Measurements from ENCODE around the gene GAGE12J.
A peak's percentile ranks its signal among the peaks of the same experiment; 100 is the strongest.
"Not testable (repeated sequence)": the region's sequence is repeated elsewhere in the genome, so short reads cannot be mapped to it uniquely, and the experiment has no call there.

Gene GAGE12J

DNA sequence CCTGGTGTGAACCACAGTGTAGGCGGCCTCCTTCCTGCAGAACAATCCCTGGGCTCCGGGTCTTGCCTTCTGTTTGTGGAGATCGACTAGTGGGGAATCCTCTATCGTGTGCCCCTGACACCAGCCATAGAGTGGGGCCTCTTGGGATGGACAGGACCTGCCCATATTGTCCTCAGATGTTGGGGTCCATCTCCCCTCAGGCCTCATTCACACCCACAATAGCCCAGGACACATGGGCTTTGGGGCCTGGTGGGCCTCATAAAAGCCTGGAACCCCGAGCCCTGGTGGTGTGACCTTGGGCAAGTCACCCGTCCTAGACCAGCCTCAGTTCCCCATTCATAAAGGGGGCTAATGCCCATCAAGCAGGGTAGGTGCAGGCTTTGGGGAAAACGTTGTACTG lies 31.6 kb upstream of the GAGE12J start:
- Histone ChIP-seq H3K9ac (ENCODE audit: low read length) (no peak overlapping the region), H3K4me1 (ENCODE audit: control insufficient read depth, low read depth, low read length) (no peaks in the 10 kb centered on the region), H3K4me3 (ENCODE audit: low read length) (no peak overlapping the region), H3K27me3 (ENCODE audit: control insufficient read depth, insufficient read depth, low read length) (no peaks in the 10 kb centered on the region), H3K36me3 (ENCODE audit: control insufficient read depth, low read depth, low read length) (no peaks in the 10 kb centered on the region), H3K9me3 (ENCODE audit: control insufficient read depth, low read depth, low read length) (peaks cover 7% of the 10 kb centered on the region), H3K27ac (ENCODE audit: low read length) (no peak overlapping the region)

DNA sequence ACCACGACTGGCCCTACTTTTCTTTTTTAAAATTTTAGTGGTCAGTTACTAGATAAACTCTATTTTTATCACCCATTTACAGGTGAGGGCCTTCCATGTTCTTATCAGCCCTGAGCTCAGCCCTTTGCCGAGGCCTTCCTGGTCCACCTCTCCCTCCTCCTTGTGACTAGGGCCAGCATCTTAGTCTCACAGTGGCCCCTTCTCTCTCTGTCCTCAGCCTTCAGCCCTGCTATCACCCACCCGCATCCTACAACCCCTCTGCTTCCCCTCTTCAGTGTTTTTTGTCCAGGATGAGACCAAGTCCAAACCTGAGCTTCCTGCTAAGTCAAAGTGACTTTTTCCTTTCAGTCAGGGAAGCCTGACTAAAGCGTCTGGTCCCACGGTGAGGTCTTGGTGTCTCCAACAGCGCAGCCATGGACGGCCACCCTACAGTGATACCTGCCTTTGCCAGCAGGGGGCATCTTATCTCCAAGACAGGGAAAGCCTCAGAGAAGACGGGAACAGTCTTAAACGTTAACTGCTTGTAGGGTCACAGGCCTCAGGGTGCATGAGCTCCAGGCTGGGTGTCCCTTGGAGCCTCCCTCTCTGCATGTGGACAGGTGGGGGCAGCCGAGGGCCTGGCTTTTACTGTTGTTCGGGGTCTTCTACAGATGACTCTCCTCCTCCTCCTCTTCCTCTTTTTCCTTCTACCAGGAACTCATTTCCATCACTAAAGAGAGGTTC lies 30.1 kb upstream of the GAGE12J start:
- H3K9me3 ChIP-seq (ENCODE audit: control insufficient read depth, low read depth, low read length) = peaks cover 7% of the 10 kb centered on the region
- no peaks in the 10 kb centered on the region for H3K27me3 ChIP-seq (ENCODE audit: control insufficient read depth, insufficient read depth, low read length)
- no peaks in the 10 kb centered on the region for H3K4me1 ChIP-seq (ENCODE audit: control insufficient read depth, low read depth, low read length)
- no peak overlapping the region for H3K4me3 ChIP-seq (ENCODE audit: low read length)
- H3K36me3 ChIP-seq (ENCODE audit: control insufficient read depth, low read depth, low read length) = no peaks in the 10 kb centered on the region
- no peak overlapping the region for H3K9ac ChIP-seq (ENCODE audit: low read length)
- H3K27ac ChIP-seq (ENCODE audit: low read length) = no peak overlapping the region

DNA sequence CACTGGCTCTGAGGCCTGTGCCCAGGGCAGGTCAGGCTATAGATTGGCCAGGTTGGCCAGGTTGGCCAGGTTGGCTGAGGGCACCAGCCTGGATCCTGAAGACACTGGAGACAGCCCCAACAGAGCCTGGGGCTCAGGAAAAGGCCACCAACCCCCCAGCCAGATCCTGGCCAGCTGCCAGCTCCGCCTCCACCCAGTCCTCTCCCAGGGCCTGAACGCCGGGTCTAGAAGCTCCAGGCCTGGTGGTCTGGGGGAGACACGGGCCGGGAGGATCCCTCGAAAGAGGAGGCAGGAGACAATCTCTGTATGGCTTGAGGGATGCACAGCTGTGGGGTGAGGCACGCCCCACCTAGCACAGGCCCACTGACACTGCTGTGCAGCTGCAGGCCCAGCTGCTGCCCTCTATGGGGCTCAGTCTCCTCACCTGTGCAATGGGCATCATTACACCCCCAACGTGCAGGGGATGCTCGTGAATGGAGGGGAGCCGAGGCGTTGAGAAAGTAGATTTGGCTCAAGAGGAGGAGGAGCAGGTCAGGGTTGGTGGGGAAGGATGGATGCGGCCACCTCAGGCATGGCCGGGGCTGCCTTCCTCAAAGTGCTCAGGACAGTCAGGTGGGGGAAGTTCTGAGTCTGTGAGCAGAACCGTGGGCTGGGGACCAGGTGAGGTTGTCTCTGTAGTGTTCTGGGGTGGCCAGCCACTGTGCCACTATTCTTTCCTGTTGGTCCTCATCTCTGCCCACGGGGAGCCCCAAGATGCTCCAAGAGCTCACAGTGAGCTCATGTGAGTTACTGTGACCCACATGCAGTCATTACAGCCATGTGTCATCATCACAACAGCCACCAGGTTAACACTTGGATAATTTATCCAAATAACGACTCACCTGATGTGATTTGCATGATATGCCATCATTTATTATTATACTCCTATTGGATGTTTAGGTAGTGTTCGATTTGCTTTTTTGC lies 29.2 kb upstream of the GAGE12J start:
- peaks cover 4% of the 10 kb centered on the region for H3K9me3 ChIP-seq (ENCODE audit: control insufficient read depth, low read depth, low read length)
- H3K4me1 ChIP-seq (ENCODE audit: control insufficient read depth, low read depth, low read length) = no peaks in the 10 kb centered on the region
- H3K9ac ChIP-seq (ENCODE audit: low read length) = no peak overlapping the region
- no peak overlapping the region for H3K27ac ChIP-seq (ENCODE audit: low read length)
- no peaks in the 10 kb centered on the region for H3K36me3 ChIP-seq (ENCODE audit: control insufficient read depth, low read depth, low read length)
- H3K27me3 ChIP-seq (ENCODE audit: control insufficient read depth, insufficient read depth, low read length) = no peaks in the 10 kb centered on the region
- H3K4me3 ChIP-seq (ENCODE audit: low read length) = no peak overlapping the region

DNA sequence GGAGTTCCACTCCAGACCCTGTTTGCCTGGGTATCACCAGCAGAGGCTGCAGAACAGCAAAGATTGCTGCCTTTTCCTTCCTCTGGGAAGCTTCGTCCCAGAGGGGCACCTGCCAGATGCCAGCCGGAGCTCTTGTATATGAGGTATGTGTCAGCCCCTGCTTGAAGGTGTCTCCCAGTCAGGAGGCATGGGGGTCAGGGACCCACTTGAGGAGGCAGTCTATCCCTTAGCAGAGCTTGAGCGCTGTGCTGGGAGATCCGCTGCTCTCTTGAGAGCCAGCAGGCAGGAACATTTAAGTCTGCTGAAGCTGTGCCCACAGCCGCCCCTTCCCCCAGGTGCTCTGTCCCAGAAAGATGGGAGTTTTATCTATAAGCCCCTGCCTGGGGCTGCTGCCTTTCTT lies 22.5 kb upstream of the GAGE12J start:
- H3K4me3 ChIP-seq (ENCODE audit: low read length); H3K9me3 ChIP-seq (ENCODE audit: control insufficient read depth, low read depth, low read length); H3K9ac ChIP-seq (ENCODE audit: low read length); H3K4me1 ChIP-seq (ENCODE audit: control insufficient read depth, low read depth, low read length); H3K27me3 ChIP-seq (ENCODE audit: control insufficient read depth, insufficient read depth, low read length); H3K27ac ChIP-seq (ENCODE audit: low read length); H3K36me3 ChIP-seq (ENCODE audit: control insufficient read depth, low read depth, low read length): not testable (repeated sequence)

DNA sequence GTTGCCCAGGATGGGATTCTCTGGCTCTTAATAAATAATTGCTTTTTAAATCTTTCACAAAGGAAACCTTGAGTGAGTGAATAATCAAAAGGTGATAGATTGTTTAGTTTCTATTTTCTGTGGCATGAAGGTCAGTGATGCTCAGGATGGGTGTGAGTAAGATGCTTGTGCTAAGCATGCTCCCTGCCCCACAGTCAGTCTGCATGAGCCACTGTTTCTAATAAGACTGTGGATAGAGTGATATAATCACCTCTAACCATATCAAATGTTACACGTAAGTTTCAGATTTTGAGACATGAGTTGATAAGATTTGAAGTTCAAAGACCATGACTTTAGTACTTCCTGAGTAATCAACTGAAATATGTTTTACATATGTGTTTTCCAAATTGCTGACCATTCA lies 21.1 kb upstream of the GAGE12J start:
- no peak overlapping the region for H3K4me3 ChIP-seq (ENCODE audit: low read length)
- H3K4me1 ChIP-seq (ENCODE audit: control insufficient read depth, low read depth, low read length) = no peaks in the 10 kb centered on the region
- no peak overlapping the region for H3K27ac ChIP-seq (ENCODE audit: low read length)
- H3K36me3 ChIP-seq (ENCODE audit: control insufficient read depth, low read depth, low read length) = no peaks in the 10 kb centered on the region
- H3K27me3 ChIP-seq (ENCODE audit: control insufficient read depth, insufficient read depth, low read length) = no peaks in the 10 kb centered on the region
- no peak overlapping the region for H3K9ac ChIP-seq (ENCODE audit: low read length)
- H3K9me3 ChIP-seq (ENCODE audit: control insufficient read depth, low read depth, low read length) = peaks cover 6% of the 10 kb centered on the region

DNA sequence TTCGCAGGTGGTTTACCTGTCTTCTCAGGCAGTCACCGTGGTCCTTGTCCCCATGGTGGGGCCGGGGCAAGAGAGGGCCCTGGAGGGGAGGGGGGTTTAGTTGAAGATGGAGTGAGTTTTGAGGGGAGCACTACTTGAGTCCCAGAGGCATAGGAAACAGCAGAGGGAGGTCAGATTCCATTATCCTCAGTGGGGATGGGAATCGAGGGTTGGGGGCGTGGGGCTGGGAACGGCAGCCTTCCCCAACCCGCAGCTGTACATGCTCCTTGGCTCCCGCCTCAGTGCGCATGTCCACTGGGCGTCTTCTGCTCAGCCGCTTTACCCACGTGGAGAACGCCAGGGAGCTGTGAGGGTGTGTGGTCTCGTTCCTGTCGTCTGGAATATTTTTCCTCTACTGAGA lies 18.5 kb upstream of the GAGE12J start, which contains the start of gene GAGE10:
TSS of gene GAGE10 (plus strand) at position 301 of the 400 bp plus-strand sequence. CDS start 1,214 bp downstream, outside the sequence.
- Histone ChIP-seq H3K36me3 (ENCODE audit: control insufficient read depth, low read depth, low read length) (no peaks in the 10 kb centered on the region), H3K27ac (ENCODE audit: low read length) (no peak within 1 kb of the TSS), H3K27me3 (ENCODE audit: control insufficient read depth, insufficient read depth, low read length) (no peaks in the 10 kb centered on the region), H3K4me3 (ENCODE audit: low read length) (no peak within 1 kb of the TSS), H3K9ac (ENCODE audit: low read length) (no peak within 1 kb of the TSS), H3K4me1 (ENCODE audit: control insufficient read depth, low read depth, low read length) (no peaks in the 10 kb centered on the region), H3K9me3 (ENCODE audit: control insufficient read depth, low read depth, low read length) (peaks cover 9% of the 10 kb centered on the region)

DNA sequence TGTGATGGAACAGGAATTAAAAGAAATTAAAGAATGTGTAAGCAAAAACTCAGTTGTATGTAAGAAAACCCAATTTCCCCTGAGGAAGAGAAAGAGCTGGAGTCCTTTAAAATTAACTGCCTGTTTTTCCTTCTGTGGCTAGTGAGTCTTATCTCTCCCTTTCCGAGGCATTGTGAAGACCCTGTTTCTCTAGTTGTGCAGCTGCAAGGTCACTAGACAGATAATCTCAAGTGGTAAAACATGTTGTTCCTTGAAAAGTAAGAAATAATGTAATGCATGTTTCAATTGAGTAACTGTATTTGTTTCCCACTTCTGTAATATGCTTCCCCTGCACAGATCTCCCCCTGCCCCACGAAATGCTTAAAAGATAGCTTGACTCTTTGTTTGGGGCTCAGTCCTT lies 14.1 kb upstream of the GAGE12J start:
- H3K27ac ChIP-seq (ENCODE audit: low read length); H3K9me3 ChIP-seq (ENCODE audit: control insufficient read depth, low read depth, low read length): not testable (repeated sequence)
- peaks cover 18% of the 10 kb centered on the region for H3K4me1 ChIP-seq (ENCODE audit: control insufficient read depth, low read depth, low read length)

DNA sequence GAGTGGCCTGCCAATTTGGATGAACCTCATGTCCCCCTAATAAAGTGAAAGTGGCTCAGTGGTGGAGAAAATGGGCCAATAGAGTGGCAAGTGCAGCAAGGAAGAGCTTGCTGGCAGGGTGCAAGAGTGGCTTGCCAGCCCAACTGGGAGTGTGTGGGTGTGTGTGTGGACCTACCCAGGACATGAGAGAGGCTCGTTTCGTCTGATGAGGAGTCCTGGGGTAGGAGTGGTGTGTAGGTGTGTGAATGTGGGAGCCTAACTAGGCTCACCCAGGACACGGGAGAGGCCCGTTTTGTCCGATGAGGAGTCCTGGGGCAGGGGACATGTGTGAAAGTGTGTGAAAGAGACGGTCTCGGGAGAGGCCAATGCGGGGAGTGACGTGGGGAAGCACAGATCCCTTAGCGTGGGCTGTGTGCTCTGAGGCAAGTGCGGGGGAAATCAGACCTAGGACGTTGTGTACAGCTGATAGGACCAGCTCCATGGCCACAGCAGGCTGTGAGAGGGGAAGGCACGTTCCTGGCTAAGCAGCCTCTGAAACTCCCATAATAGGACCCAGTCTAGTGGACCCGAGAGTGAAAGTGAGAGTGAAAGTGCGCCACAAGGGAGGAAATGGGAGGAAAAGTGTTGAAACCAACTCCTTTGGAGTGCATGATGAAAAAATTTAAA lies 13.1 kb upstream of the GAGE12J start:
- H3K4me3 ChIP-seq (ENCODE audit: low read length) = peak overlapping the region; percentile 51
- H3K9me3 ChIP-seq (ENCODE audit: control insufficient read depth, low read depth, low read length) = peaks cover 9% of the 10 kb centered on the region
- peak overlapping the region; percentile 68 for H3K9ac ChIP-seq (ENCODE audit: low read length)
- H3K27ac ChIP-seq (ENCODE audit: low read length) = peak overlapping the region; percentile 80
- no peaks in the 10 kb centered on the region for H3K27me3 ChIP-seq (ENCODE audit: control insufficient read depth, insufficient read depth, low read length)
- H3K36me3 ChIP-seq (ENCODE audit: control insufficient read depth, low read depth, low read length) = no peaks in the 10 kb centered on the region
- peaks cover 18% of the 10 kb centered on the region for H3K4me1 ChIP-seq (ENCODE audit: control insufficient read depth, low read depth, low read length)

More for the DNA sequence above, 14.1 kb upstream of the GAGE12J start:
- H3K27me3 ChIP-seq (ENCODE audit: control insufficient read depth, insufficient read depth, low read length); H3K4me3 ChIP-seq (ENCODE audit: low read length); H3K9ac ChIP-seq (ENCODE audit: low read length); H3K36me3 ChIP-seq (ENCODE audit: control insufficient read depth, low read depth, low read length): not testable (repeated sequence)

DNA sequence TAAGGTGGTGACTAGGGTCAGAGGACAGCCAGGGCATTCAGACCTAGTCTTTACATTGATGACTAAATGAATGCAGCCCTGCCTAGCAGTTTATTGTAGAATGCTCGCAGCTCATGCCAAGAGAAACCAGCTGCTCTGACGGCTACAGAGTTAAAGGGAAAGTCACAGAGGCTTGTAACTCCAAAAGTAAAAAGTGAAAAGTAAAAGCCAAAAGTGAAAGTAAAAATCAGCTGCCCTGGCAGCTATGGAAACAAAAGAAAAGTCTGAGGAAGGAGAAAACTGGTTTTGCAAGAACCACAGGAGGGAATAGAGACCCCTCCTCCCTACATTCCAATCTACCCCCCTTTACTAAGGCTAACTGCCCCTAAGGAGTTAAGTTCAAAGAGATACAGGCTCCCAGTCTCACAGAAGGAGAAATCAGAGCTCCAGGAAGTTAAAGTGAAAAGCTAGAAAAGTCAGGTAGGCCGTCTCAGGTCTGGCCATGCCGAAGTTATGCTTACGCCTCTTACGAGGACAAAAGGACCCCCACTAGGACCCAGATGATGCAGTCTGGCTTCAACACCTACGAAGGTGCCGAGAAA lies 12.3 kb upstream of the GAGE12J start:
- Histone ChIP-seq H3K4me1 (ENCODE audit: control insufficient read depth, low read depth, low read length) (peaks cover 18% of the 10 kb centered on the region), H3K9me3 (ENCODE audit: control insufficient read depth, low read depth, low read length) (peaks cover 9% of the 10 kb centered on the region), H3K36me3 (ENCODE audit: control insufficient read depth, low read depth, low read length) (no peaks in the 10 kb centered on the region), H3K27me3 (ENCODE audit: control insufficient read depth, insufficient read depth, low read length) (no peaks in the 10 kb centered on the region), H3K27ac (ENCODE audit: low read length) (peak overlapping the region; percentile 80), H3K4me3 (ENCODE audit: low read length) (peak overlapping the region; percentile 51), H3K9ac (ENCODE audit: low read length) (peak overlapping the region; percentile 68)

DNA sequence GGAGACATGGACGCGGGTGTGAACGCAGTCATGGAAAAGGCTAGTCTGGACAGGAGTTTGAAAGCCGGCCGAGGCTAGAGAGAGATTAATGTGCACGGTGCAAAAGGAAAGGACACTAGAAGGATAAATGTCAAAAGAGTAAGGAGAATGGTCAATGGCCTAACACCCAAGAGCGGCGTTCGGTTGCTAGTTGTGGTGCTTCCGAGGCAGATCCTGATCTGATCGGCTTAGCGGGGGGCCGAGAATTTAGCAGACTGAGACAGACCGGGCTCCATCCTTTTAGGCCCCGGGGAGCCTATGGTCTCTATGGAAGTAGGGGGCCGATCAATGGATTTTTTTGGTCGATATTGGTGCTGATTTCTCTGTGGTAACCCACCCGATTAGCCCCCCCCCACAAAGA lies 11.5 kb upstream of the GAGE12J start:
- Histone ChIP-seq H3K4me3 (ENCODE audit: low read length) (peak overlapping the region; percentile 51), H3K27me3 (ENCODE audit: control insufficient read depth, insufficient read depth, low read length) (no peaks in the 10 kb centered on the region), H3K36me3 (ENCODE audit: control insufficient read depth, low read depth, low read length) (no peaks in the 10 kb centered on the region), H3K27ac (ENCODE audit: low read length) (no peak overlapping the region), H3K9me3 (ENCODE audit: control insufficient read depth, low read depth, low read length) (peaks cover 9% of the 10 kb centered on the region), H3K4me1 (ENCODE audit: control insufficient read depth, low read depth, low read length) (peaks cover 18% of the 10 kb centered on the region), H3K9ac (ENCODE audit: low read length) (peak overlapping the region; percentile 68)

DNA sequence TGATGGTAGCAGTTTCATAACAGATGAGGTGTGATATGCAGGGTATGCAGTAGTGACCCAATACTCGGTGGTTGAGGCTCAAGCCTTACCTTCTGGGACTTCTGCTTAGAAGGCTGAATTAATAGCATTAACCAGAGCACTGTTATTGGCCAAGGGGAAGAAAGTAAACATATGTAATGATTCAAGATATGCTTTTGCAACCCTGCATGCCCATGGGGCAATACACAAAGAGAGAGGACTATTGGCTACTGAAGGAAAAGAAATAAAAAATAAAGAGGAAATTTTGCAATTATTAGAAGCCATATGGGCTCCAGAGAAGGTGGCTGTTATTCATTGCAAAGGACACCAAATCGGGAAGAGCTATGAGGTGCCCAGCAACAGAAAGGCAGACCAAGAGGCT lies 9.7 kb upstream of the GAGE12J start:
- Histone ChIP-seq H3K9ac (ENCODE audit: low read length) (no peak overlapping the region), H3K27me3 (ENCODE audit: control insufficient read depth, insufficient read depth, low read length) (no peaks in the 10 kb centered on the region), H3K4me3 (ENCODE audit: low read length) (no peak overlapping the region), H3K27ac (ENCODE audit: low read length) (no peak overlapping the region), H3K9me3 (ENCODE audit: control insufficient read depth, low read depth, low read length) (peaks cover 4% of the 10 kb centered on the region), H3K36me3 (ENCODE audit: control insufficient read depth, low read depth, low read length) (no peaks in the 10 kb centered on the region), H3K4me1 (ENCODE audit: control insufficient read depth, low read depth, low read length) (peaks cover 18% of the 10 kb centered on the region)

All from iPS-18a (cell line).